ENCODE measurements around the gene TAF4. TPM values are rescaled to one million over a fixed set of nuclear protein-coding genes. Genes with fewer than 3 reads are reported as not detected.

The TAF4 gene
- total RNA-seq, 2 donors from 2014 or later: 17.8 to 19.5 TPM

DNA sequence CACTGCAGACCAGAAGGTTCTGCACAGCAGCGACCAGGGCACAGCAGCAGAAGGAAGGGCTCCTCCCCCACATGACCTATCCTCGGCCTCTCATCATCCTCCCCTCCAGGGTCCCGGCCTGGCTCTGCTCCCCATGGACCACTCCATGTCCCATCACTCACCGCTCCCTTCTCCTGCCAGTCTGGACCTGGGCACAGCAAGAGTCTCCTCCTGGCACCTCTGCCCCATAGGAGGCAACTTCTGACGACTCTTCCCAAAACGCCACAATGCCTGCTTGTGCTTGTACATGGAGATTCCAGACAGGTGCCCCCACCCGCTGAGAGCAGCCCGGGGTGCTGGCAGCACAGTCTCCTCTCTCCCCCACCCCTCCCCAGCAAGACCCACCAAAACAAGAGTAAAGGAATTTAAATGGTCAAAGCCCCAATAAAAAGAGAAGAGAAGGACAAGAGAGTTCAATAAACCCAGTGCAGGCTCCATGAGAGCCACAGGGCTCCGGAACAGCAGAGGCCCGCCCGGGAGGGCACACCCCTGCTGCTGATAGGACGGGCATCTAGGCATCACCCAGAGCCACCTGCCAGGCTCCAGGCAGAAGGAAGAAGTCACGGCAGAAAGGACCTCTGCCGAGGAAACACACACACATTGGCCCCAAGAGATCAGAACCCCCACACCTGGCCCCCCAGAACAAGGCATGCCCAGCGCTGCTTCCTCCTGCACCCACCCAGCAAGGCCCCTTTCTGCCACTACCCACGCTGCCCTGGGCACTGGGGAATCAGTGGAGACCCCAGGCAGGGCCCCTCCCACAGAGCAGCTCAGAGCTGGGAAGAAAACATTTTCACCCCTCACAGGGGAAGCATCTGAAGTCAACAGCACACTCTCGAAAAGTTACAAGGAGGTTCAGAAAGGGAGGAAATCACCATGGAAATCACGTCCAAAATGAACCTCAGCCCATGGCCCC, 15.2 kb downstream of the TAF4 start:
- H3K4me1 Mint-ChIP-seq: peaks cover 49% of the 10 kb centered on the region
- peaks cover 2% of the 10 kb centered on the region for H3K36me3 Mint-ChIP-seq (ENCODE audit: low read depth)
- DNase-seq: no peak
- H3K27ac Mint-ChIP-seq: peak overlapping the region; percentile 84
- no peaks in the 10 kb centered on the region for H3K27me3 Mint-ChIP-seq
- ATAC-seq: no peak
- H3K4me3 Mint-ChIP-seq: no peak overlapping the region
- H3K9me3 ChIP-seq (ENCODE audit: control insufficient read depth, low read length, poor library complexity, severe bottlenecking): no peaks in the 10 kb centered on the region

DNA sequence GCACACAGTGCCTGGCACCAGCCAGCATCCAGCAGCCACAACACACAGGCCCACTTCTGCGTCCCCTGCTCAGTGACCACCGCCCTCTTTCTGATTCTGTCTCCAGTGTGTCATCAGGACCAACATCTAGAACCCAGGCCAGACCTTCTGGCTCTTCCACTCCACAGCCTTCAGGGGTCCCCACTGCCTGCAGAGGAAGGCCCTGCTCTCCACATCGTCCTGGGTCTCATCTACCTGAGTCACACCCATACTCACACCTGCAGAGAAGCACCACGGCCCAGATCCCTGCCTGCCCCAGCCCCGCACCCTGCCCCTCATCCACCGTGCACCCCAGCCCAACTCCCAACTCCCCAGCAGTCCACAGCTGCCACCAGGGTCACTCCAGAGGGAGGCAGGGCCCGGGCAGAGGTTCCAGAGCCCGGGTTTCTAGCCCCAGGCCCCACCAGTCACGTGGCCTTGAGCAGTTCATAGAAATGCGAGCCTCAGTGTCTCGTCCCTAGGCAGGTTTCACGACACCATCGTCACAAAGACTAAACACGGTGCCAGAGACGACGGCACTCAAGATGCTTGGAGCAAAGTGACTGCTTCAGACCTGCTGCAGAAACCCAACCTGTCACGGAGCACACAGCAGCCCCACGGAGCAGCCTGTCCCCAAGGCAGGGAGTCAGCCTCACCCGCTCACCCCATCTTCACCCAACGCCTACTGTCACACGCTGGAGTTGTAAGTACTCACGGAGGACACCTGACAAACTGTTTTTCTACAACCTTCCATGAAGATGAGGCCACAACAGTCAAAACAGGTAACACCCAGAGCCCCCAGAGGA, 16.1 kb downstream of the TAF4 start:
- peaks cover 50% of the 10 kb centered on the region for H3K4me1 Mint-ChIP-seq
- H3K4me3 Mint-ChIP-seq: no peak overlapping the region
- peaks cover 2% of the 10 kb centered on the region for H3K36me3 Mint-ChIP-seq (ENCODE audit: low read depth)
- ATAC-seq (no peak), DNase-seq (no peak)
- no peaks in the 10 kb centered on the region for H3K27me3 Mint-ChIP-seq
- peak overlapping the region; percentile 84 for H3K27ac Mint-ChIP-seq
- H3K9me3 ChIP-seq (ENCODE audit: control insufficient read depth, low read length, poor library complexity, severe bottlenecking): no peaks in the 10 kb centered on the region

DNA sequence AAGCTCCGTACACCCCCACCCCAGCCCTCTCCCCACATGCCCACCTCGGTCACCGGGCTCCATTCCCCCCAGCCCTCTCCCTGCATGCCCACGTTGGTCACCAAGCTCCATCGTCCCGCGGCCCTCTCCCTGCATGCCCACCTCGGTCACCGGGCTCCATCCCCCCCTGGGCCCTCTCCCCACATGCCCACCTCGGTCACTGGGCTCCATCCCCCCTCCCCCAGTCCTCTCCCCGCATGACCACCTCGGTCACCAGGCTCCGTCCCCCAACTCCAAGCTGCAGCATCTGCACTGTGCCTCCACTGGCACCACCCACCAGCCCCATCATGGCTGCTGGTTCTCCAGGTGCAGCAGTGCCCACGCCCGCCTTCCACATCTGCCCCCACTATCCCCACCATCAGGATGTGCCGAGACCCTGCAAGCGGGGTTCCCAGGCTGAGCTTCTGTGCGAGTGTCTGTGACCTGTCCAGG, 16.8 kb downstream of the TAF4 start:
- Mint-ChIP-seq H3K4me3 (no peak overlapping the region), H3K27me3 (no peaks in the 10 kb centered on the region), H3K4me1 (peaks cover 51% of the 10 kb centered on the region), H3K36me3 (ENCODE audit: low read depth) (no peaks in the 10 kb centered on the region), H3K27ac (no peak overlapping the region)
- no peak for ATAC-seq
- no peak for DNase-seq
- no peaks in the 10 kb centered on the region for H3K9me3 ChIP-seq (ENCODE audit: control insufficient read depth, low read length, poor library complexity, severe bottlenecking)

DNA sequence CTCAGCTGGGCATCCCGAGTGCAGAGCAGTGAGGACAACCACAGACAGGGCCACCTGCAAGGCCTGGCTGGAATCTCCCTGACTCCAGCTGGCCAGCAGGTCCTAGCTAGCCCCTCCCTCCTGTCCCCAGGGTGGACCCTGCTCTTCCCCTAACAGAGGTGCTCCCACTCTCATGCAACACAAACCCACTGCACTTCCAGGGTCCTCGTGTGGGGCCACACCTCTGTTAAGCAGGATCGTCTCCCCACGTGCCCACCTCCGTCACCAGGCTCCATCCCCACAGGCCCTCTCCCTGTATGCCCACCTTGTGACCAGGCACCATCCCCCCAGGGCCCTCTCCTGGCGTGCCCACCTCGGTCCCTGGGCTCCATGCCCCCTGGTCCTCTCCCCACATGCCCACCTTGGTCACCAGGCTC, 17.3 kb downstream of the TAF4 start:
- H3K4me1 Mint-ChIP-seq: peaks cover 54% of the 10 kb centered on the region
- no peak overlapping the region for H3K27ac Mint-ChIP-seq
- no peak for DNase-seq

DNA sequence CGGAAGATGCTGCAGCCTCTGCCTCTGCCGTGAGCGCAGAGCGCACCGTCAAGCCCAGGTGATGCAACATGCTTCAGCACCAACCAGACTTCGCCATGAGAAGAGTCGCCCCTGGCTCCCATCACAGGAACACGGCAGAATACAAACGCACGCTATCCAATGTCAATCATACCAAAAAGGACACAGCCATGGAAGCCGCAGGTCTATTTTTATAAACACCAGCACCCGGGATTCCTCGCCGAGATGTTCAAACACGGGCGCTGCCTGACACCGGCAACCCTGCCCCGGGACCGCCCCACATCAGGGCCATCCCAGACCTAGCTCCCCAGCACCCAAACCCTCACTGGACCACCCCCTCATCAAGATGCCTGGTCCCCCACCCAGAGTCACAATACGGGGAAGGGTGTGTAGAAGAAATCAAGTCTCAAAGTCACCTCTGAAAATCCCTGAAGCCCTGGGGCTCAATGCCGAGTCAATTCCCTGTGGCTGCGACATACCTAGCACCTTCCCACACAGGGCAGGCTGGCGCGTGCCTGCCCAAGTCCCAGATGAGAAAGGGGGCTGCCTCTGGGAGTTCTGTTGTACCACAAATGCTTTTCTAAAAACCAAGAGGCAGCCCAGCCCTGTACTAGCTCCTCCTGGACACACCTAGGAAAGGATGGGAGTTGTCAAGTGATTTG, 17.9 kb downstream of the TAF4 start:
- no peak for DNase-seq
- no peaks in the 10 kb centered on the region for H3K36me3 Mint-ChIP-seq (ENCODE audit: low read depth)
- ATAC-seq: no peak
- H3K4me3 Mint-ChIP-seq: no peak overlapping the region
- H3K27ac Mint-ChIP-seq: no peak overlapping the region
- H3K9me3 ChIP-seq (ENCODE audit: control insufficient read depth, low read length, poor library complexity, severe bottlenecking): no peaks in the 10 kb centered on the region
- no peaks in the 10 kb centered on the region for H3K27me3 Mint-ChIP-seq
- H3K4me1 Mint-ChIP-seq: peaks cover 50% of the 10 kb centered on the region

More for the DNA sequence above, 17.3 kb downstream of the TAF4 start:
- no peaks in the 10 kb centered on the region for H3K9me3 ChIP-seq (ENCODE audit: control insufficient read depth, low read length, poor library complexity, severe bottlenecking)
- ATAC-seq: no peak
- H3K36me3 Mint-ChIP-seq (ENCODE audit: low read depth): no peaks in the 10 kb centered on the region
- no peak overlapping the region for H3K4me3 Mint-ChIP-seq
- no peaks in the 10 kb centered on the region for H3K27me3 Mint-ChIP-seq

DNA sequence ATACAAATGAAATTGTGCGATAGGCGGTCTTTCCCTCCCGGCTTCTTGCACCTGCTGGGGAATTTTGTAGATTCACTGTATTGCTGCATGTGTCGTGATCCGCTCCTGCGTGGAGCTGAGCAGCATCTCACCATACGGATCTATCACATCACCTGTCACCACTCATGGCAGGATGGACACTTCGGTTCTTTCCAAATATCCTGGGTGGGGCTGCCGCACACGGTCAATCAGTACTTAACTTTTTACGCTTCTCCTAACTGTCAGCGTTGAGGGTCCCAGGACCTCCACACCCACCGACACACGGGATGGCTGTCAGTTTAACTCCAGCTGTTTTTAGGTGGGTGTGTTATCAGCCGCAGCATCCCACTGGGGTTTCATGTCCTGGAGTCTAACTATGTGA, 19.2 kb downstream of the TAF4 start:
- ATAC-seq: no peak
- DNase-seq: no peak
- no peaks in the 10 kb centered on the region for H3K36me3 Mint-ChIP-seq (ENCODE audit: low read depth)
- H3K27me3 Mint-ChIP-seq: no peaks in the 10 kb centered on the region
- no peak overlapping the region for H3K27ac Mint-ChIP-seq
- no peak overlapping the region for H3K4me3 Mint-ChIP-seq
- peaks cover 53% of the 10 kb centered on the region for H3K4me1 Mint-ChIP-seq
- no peaks in the 10 kb centered on the region for H3K9me3 ChIP-seq (ENCODE audit: control insufficient read depth, low read length, poor library complexity, severe bottlenecking)

DNA sequence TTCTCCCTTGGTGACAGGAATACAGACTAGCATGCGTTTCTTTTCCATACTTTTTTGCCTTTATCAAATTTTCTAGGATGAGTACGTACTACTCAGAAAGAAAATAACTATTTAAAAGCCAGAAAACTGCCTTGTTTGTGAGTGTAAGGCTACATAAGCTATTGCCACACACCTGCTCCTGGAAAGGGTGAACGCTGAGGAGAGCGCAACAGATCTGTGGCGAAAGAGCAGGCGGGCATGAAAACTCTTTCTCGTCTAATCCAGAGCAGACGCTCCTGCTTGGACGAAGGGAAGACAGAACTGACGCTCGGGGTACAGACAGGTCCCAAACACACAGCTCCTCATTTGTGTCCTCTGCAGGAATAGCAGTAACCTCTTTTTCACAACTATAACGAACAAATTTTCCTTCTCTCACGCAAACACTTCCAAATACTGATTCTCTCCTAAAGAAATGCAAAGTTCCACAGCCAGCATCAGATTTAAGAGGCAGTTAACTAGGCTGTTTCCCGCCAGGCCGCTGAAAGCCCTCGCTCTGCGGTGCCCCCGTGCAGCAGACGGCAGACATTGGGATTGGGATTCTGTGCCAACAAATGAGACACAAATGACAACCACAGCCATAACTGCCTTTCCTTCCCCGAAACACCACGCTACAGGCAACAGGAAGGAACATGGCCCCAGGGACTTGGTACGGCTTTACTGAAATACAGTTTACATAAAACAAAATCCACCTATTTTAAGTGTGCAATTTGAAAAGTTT, 20.0 kb downstream of the TAF4 start:
- DNase-seq (no peak), ATAC-seq (no peak)
- no peaks in the 10 kb centered on the region for H3K27me3 Mint-ChIP-seq
- H3K36me3 Mint-ChIP-seq (ENCODE audit: low read depth): no peaks in the 10 kb centered on the region
- H3K4me3 Mint-ChIP-seq: no peak overlapping the region
- no peaks in the 10 kb centered on the region for H3K9me3 ChIP-seq (ENCODE audit: control insufficient read depth, low read length, poor library complexity, severe bottlenecking)
- no peak overlapping the region for H3K27ac Mint-ChIP-seq
- peaks cover 51% of the 10 kb centered on the region for H3K4me1 Mint-ChIP-seq

DNA sequence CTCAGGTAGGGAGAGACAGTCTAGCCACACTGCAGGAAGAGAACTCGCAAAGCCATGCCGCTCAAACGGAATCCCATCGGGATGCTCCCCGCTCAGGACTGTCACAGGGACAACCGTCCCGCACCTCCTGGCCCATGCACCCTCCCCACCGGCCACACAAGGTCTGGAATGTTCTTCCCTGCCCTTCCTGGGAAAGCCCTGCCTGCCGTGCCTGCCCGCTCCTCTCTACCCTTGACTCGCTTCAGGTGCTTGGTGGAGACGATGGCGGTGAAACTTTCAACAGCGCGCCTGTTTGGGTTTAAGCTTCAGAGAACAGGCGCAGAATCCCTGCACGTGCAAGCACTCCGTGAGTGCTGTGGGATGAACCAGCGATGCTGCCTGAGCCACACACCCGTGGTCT, 20.6 kb downstream of the TAF4 start:
- H3K9me3 ChIP-seq (ENCODE audit: control insufficient read depth, low read length, poor library complexity, severe bottlenecking): no peaks in the 10 kb centered on the region
- Mint-ChIP-seq H3K4me3 (no peak overlapping the region), H3K27me3 (no peaks in the 10 kb centered on the region), H3K4me1 (peaks cover 48% of the 10 kb centered on the region), H3K36me3 (ENCODE audit: low read depth) (no peaks in the 10 kb centered on the region), H3K27ac (no peak overlapping the region)
- DNase-seq (no peak), ATAC-seq (no peak)

DNA sequence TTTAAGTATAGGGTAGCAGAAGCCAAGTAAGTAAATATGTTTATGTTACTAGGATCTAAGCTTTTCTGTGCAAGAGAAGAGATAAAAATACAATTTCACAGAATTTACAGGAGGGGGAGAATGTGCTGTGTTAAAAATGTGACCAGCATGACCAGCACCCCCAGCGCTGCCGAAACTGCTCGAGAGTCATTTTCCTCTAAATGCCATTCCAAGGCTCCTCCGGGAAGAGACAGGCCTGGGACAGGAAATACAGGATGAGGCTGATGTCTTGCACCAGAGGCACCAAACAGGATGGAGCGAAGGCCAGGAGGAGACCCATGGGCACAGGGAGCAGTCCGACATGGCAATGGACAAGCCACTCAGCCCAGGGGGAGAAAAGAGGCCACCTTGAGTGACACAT, 21.1 kb downstream of the TAF4 start:
- Mint-ChIP-seq H3K27ac (no peak overlapping the region), H3K36me3 (ENCODE audit: low read depth) (no peaks in the 10 kb centered on the region), H3K4me3 (no peak overlapping the region), H3K4me1 (peaks cover 52% of the 10 kb centered on the region), H3K27me3 (no peaks in the 10 kb centered on the region)
- no peaks in the 10 kb centered on the region for H3K9me3 ChIP-seq (ENCODE audit: control insufficient read depth, low read length, poor library complexity, severe bottlenecking)
- no peak for ATAC-seq
- no peak for DNase-seq

DNA sequence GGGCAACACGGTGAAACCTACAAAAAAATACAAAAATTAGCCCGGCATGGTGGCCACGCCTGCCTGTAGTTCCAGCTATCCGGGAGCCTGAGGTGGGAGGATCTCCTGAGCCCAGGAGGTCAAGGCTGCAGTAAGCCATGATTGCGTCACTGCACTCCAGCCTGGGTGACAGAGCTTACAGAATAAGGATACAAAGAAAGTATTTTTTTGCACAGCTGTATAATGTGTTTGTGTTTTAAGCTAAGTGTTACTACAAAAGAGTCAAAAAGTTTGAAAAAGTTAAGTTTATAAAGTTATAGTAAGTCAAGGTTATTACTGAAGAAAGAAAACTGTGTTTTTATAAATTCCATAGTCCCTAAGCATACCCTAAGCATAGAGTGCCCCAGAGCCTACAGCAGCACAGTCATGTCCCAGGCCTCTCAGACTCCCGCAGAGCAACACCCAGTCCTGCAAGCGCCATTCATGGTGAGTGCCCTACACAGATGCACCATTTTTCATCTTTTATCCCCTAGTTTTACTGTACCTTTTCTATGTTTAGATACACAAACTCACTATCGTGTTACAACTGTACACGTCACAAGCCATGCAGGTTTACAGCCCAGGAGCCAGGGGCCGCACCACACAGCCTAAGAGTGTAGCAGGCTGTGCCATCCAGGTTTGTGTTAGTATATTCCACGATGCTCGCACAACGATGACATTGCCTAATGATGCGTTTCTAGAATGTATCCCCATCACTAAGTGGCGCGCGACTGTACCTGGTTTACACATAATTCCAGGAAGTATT, 22.4 kb downstream of the TAF4 start:
- DNase-seq (no peak), ATAC-seq (no peak)
- H3K9me3 ChIP-seq (ENCODE audit: control insufficient read depth, low read length, poor library complexity, severe bottlenecking): no peaks in the 10 kb centered on the region
- no peak overlapping the region for H3K27ac Mint-ChIP-seq
- H3K36me3 Mint-ChIP-seq (ENCODE audit: low read depth): no peaks in the 10 kb centered on the region
- no peaks in the 10 kb centered on the region for H3K27me3 Mint-ChIP-seq
- peaks cover 47% of the 10 kb centered on the region for H3K4me1 Mint-ChIP-seq
- H3K4me3 Mint-ChIP-seq: no peak overlapping the region

DNA sequence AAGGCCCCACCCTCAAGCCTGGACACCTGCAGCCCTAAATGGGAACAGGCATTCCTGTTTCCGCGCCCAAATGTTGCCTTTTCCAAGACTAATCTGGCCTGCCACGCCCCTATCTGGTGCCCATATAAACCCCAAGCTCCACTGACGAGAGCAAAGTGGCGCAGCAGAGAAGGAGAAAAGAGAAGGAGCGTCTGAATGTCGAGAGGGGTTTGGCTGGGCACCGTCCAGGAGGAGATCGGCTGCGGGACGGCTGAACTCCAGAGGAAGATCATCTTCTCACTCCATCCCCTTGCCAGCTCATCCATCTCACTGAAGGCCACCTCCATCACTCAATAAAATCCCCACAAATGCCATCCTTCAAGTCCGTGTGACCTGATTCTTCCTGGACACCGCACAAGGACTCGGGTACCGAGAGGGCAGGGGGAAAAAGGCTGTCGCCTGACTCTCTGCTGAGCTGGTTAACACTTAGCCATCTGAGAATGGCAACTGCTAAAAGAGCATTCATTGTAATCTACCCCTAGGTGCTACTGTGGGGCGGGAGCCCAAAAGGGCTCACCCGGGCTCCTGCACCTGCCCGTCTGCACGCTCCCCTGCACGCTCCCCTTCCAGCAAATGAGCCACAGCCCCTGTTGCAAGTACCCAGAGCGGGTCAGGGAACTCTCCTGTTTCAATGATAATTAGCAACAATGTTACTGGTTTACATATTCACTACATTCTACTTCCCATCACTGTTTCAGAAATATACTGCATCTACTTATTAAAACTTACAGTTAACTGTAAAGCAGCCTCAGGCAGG, 23.5 kb downstream of the TAF4 start:
- H3K4me3 Mint-ChIP-seq: no peak overlapping the region
- no peaks in the 10 kb centered on the region for H3K9me3 ChIP-seq (ENCODE audit: control insufficient read depth, low read length, poor library complexity, severe bottlenecking)
- ATAC-seq (no peak), DNase-seq (no peak)
- no peak overlapping the region for H3K27ac Mint-ChIP-seq
- H3K36me3 Mint-ChIP-seq (ENCODE audit: low read depth): no peaks in the 10 kb centered on the region
- peaks cover 45% of the 10 kb centered on the region for H3K4me1 Mint-ChIP-seq
- no peaks in the 10 kb centered on the region for H3K27me3 Mint-ChIP-seq

All from T-helper 17 cell (primary cell).